Stimulated activated CD4-positive, alpha-beta T cell treated with anti-CD3 and anti-CD28 coated beads, Interleukin-12 subunit alpha, Interleukin-12 subunit beta, amount 100 ng/mL, for 48 hours (primary cell): ENCODE data around the gene ACTMAP.
"Not testable (repeated sequence)": the region's sequence is repeated elsewhere in the genome, so short reads cannot be mapped to it uniquely, and the experiment has no call there.

Source experiments
- DNase-seq, 3 donors: peaks; one replicate each; pipeline ENCODE4 v3.0.0-alpha.2; 2020; ENCODE audit warnings: low read depth in 2 of 3, low spot score in 1 of 3

The ACTMAP gene, protein sequence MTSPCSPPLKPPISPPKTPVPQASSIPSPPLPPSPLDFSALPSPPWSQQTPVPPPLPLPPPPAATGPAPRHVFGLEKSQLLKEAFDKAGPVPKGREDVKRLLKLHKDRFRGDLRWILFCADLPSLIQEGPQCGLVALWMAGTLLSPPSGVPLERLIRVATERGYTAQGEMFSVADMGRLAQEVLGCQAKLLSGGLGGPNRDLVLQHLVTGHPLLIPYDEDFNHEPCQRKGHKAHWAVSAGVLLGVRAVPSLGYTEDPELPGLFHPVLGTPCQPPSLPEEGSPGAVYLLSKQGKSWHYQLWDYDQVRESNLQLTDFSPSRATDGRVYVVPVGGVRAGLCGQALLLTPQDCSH

GRCh38 chr19:40750058-40750873 lies at the start of gene ACTMAP:
ACTMAP (minus strand) TSS chr19:40750477; CDS start chr19:40749803, 674 bp downstream.
- peak; percentile 99 to 100 (median 99) for DNase-seq

DNA sequence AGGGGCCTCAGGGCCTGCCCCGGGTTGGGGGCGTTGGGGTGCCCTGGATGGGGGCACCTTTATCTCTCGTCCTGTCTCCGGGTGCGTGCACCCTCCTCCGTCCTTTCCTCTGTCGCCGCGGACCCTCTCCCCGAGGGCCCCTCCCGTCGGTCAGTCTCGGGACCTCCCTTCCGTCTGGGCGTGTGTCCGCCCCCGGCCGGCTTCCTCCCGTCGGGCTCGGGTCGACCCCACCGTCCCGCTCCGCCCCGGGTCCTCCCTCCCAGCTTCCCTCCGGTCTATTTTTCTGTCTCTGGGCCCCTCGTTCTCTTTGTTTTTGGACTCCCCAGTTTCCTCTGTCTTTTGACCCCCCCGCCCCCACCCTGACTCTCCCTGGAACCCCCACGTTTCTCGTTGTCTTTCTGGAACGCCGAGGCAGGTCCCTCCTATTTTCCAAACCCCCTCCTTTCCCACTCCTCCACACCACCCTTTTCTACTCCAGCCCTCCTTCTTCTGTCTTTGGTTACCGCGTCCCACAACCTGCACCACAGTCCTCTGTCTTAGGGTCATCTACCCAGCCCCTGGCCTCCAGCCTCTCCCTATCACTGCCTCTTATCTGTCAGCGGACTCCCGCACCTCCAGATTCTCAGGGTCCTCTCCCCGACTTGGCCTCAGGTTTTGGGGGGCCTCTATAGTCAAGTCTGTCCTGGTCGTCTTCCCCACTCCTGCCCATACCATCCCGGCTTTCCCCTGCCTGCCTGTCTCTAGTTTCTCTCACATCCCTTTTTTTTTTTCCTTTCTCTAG lies 49.5 kb upstream of the ACTMAP start:
- DNase-seq = no peak

DNA sequence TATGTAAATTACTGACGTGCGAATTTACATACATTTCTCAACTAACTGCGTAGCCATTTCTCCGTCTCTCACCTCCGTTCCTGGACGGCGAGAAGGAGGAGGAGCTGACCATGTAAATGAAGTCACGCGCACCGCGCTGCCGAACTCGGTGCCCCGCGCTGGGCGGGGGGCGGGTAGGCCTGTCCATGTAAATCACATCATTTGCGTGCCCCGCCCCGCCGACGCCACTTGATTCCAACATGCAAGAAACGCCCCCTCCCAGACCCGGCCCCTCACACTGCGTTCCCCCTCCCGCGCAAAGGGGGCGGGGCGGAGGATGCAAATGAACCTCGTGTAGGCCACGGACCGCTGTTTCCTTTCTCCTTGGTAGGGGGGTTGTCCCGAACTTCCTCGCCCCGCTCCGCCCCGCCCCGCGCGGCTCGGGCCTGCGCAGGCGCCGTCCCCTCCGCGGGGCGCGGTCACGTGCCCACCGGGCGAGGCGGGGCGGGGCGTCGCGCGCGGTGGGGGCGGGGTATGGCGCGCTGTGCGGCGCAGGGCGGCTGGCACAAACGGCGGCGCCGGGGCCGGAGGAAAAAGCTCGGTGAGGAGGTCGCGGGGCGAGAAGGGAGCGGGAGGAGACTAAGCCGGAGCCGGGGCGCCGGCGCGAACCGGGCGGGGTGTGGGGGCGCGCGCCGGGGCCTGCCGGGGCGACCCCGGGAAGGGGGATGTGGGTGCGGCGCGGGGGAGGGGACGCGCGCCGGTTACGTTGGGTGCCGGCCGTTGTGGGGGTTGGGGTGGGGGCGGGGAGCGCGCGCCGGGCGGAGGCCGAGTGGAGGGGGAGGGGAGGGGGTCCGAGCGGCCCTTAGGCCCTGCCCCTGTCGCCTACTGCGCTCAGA lies 48.6 kb upstream of the ACTMAP start, which contains the start of gene EGLN2:
Gene EGLN2, plus strand, starts transcription at position 509 of the 875 bp plus-strand sequence. CDS start 1,382 bp downstream, outside the sequence.
- DNase-seq = peak; percentile 100

- peak; percentile 35 to 58 (median 51) for DNase-seq
Observed at GRCh38 chr19:40797963-40798682, 47.8 kb upstream of the ACTMAP start.

DNA sequence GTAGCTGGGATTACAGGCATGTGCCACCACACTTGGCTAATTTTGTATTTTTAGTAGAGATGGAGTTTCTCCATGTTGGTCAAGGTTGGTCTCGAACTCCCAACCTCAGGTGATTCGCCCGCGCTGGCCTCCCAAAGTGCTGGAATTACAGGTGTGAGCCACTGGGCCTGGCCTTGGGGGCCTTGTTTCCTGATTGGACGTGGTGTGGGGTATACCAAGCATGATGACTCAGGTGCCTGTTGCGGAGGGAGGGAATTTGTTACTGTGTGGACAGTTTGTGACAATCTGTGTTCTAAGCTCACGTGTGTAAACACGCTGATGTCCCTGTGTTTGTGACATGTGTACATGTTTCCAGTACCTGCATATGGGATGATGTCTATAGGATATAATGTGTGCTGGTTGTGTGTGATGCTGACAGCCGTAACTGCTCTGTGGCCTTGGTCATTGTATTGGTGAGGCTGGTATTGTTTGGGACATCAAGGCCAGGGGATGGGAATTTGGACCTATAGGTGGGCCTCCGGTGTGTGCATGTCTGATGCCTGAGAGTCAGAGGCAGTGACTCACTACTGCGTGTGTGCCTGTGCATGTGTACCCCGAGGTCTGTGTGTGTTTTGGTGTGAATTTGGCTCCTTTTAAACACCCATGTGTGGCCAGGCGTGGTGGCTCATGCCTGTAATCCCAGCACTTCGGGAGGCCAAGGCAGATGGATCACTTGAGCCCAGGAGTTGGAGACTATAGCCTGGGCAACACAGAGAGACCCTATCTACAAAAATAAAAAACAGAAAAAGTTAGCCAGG lies 47.1 kb upstream of the ACTMAP start:
- DNase-seq = no peak

GRCh38 chr19:40791996-40792395 lies 41.7 kb upstream of the ACTMAP start:
- no peak for DNase-seq

DNA sequence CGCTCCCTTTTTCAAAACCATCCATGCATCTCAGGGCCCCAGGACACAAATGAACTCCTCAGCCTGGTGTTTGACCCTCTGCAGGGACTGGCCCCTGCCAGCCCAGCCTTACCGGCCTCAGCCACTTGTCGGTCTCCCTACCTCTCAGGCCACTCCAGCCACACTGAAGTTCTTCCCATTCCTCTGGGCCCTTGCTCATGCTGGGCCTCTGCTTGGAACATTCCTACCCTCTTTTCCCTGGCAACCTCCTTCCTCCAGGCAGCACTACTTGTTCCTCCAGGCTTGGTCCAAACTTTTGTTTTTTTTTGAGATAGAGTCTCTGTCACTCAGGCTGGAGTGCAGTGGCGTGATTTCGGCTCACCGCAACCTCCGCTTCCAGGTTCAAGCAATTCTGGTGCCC lies 41.1 kb upstream of the ACTMAP start:
- no peak for DNase-seq

- DNase-seq = no peak
Observed at GRCh38 chr19:40786060-40787037, 36.1 kb upstream of the ACTMAP start.

DNA sequence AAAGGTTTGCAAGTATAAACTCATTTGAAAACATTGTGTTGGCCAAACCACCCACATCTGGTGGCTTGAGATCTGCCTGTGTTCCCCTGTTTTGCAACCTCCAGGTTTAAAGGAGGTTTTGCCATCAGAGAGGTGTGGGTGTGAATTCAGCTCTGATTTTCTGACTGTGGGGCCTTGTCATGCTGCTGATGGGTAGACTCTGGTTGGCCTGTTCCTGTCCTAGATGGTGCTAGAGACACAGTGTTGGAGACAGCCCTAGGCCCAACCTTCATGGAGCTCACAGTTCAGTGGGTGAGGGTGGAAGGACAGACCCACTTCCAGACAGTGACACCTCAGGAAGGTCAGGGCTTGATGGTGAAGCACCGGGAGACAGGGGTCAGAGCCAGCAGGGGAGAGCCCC lies 35.2 kb upstream of the ACTMAP start:
- no peak for DNase-seq

- DNase-seq = not testable (repeated sequence)
Observed at GRCh38 chr19:40784146-40784545, 33.9 kb upstream of the ACTMAP start.

- no peak for DNase-seq
Observed at GRCh38 chr19:40783711-40784110, 33.4 kb upstream of the ACTMAP start.

- DNase-seq = no peak
Observed at GRCh38 chr19:40781140-40781539, 30.9 kb upstream of the ACTMAP start.

DNA sequence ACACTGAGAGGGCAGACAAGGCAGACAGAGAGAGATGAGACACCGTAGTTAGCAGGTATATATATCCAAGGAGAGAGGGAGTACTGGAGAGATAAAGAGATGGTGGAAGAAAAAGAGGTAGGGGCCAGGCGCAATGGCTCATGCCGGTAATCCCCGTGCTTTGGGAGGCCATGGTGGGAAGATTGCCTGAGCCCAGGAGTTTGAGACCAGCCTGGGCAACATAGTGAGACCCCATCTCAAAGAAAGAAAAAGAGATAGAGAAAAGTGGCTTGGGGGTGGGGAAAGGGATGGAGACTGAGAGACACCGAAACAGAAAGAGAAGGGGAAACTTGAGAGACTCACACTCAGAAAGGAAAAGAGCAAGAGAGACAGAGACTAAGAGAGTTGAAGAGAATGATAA lies 30.3 kb upstream of the ACTMAP start:
- no peak for DNase-seq

DNA sequence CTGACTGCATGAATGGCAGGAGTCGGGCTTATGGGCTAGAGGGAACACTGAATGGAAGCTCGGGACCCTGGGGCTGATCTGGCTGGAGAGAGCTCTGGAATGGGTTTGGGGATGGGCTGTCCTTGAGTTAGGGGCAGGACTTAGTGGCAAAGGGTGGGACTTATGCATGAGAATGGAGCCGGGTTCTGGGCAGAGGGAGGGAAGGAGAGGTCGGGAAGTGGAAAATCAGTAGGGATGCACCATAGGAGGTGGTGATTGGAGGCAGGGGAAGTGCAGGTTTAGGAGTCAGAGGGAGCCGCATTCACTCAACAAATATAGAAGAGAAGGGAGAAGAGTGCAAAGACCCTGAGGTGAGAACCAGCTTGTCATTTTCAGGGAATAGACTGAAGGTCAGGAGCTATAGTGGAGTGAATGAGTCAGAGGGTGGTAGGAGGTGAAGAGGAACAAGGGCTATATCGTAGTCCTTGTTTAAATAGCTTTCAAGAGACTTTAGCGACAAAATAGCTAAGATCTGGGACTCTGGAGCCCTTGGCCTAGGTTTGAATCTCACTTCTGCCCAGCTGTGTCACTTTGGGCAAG lies 28.5 kb upstream of the ACTMAP start:
- no peak for DNase-seq

- peak; percentile 99 to 100 (median 100) for DNase-seq
Observed at GRCh38 chr19:40777937-40778705, 27.8 kb upstream of the ACTMAP start, which contains the start of gene RAB4B. RAB4B (plus strand) TSS chr19:40778247; CDS start chr19:40778376, 129 bp downstream.

- no peak for DNase-seq
Observed at GRCh38 chr19:40777645-40777936, 27.3 kb upstream of the ACTMAP start.
